Bronchial smooth muscle cell (primary cell): Measurements from ENCODE around the gene GAGE12G. TPM values are rescaled to one million over a fixed set of nuclear protein-coding genes. Genes with fewer than 3 reads are reported as not detected.

ENCODE experiments used
- total RNA-seq: library from RNA; depleted of rRNA; stranded (reverse); fragments of >200 nt; gene quantifications from 2 replicates; pipeline ENCODE4 v1.2.1, GENCODE V29; 2014

The GAGE12G gene, protein sequence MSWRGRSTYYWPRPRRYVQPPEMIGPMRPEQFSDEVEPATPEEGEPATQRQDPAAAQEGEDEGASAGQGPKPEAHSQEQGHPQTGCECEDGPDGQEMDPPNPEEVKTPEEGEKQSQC
- not detected in 2 replicates for total RNA-seq

DNA sequence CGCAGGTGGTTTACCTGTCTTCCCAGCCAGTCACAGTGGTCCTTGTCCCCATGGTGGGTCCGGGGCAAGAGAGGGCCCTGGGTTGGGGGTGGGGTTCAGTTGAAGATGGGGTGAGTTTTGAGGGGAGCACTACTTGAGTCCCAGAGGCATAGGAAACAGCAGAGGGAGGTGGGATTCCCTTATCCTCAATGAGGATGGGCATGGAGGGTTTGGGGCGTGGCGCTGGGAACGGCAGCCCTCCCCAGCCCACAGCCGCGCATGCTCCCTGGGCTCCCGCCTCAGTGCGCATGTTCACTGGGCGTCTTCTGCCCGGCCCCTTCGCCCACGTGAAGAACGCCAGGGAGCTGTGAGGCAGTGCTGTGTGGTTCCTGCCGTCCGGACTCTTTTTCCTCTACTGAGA is at the start of gene GAGE12G:
Gene GAGE12G, plus strand, starts transcription at position 301 of the 400 bp plus-strand sequence. CDS start 1,155 bp downstream, outside the sequence.

DNA sequence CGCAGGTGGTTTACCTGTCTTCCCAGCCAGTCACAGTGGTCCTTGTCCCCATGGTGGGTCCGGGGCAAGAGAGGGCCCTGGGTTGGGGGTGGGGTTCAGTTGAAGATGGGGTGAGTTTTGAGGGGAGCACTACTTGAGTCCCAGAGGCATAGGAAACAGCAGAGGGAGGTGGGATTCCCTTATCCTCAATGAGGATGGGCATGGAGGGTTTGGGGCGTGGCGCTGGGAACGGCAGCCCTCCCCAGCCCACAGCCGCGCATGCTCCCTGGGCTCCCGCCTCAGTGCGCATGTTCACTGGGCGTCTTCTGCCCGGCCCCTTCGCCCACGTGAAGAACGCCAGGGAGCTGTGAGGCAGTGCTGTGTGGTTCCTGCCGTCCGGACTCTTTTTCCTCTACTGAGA is 38.3 kb upstream of the GAGE12G start, which contains the start of gene GAGE12C:
Gene GAGE12C, plus strand, starts transcription at position 301 of the 400 bp plus-strand sequence. CDS start 1,155 bp downstream, outside the sequence.

DNA sequence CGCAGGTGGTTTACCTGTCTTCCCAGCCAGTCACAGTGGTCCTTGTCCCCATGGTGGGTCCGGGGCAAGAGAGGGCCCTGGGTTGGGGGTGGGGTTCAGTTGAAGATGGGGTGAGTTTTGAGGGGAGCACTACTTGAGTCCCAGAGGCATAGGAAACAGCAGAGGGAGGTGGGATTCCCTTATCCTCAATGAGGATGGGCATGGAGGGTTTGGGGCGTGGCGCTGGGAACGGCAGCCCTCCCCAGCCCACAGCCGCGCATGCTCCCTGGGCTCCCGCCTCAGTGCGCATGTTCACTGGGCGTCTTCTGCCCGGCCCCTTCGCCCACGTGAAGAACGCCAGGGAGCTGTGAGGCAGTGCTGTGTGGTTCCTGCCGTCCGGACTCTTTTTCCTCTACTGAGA is 28.8 kb upstream of the GAGE12G start, which contains the start of gene GAGE12D:
Gene GAGE12D, plus strand, starts transcription at position 301 of the 400 bp plus-strand sequence. CDS start 1,155 bp downstream, outside the sequence.

DNA sequence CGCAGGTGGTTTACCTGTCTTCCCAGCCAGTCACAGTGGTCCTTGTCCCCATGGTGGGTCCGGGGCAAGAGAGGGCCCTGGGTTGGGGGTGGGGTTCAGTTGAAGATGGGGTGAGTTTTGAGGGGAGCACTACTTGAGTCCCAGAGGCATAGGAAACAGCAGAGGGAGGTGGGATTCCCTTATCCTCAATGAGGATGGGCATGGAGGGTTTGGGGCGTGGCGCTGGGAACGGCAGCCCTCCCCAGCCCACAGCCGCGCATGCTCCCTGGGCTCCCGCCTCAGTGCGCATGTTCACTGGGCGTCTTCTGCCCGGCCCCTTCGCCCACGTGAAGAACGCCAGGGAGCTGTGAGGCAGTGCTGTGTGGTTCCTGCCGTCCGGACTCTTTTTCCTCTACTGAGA is 19.2 kb upstream of the GAGE12G start, which contains the start of gene GAGE12E:
Gene GAGE12E, plus strand, starts transcription at position 301 of the 400 bp plus-strand sequence. CDS start 1,155 bp downstream, outside the sequence.

DNA sequence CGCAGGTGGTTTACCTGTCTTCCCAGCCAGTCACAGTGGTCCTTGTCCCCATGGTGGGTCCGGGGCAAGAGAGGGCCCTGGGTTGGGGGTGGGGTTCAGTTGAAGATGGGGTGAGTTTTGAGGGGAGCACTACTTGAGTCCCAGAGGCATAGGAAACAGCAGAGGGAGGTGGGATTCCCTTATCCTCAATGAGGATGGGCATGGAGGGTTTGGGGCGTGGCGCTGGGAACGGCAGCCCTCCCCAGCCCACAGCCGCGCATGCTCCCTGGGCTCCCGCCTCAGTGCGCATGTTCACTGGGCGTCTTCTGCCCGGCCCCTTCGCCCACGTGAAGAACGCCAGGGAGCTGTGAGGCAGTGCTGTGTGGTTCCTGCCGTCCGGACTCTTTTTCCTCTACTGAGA is 9.7 kb upstream of the GAGE12G start, which contains the start of gene GAGE12F:
Gene GAGE12F, plus strand, starts transcription at position 301 of the 400 bp plus-strand sequence. CDS start 1,155 bp downstream, outside the sequence.

DNA sequence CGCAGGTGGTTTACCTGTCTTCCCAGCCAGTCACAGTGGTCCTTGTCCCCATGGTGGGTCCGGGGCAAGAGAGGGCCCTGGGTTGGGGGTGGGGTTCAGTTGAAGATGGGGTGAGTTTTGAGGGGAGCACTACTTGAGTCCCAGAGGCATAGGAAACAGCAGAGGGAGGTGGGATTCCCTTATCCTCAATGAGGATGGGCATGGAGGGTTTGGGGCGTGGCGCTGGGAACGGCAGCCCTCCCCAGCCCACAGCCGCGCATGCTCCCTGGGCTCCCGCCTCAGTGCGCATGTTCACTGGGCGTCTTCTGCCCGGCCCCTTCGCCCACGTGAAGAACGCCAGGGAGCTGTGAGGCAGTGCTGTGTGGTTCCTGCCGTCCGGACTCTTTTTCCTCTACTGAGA is 9.4 kb downstream of the GAGE12G start, which contains the start of gene GAGE12H:
Gene GAGE12H, plus strand, starts transcription at position 301 of the 400 bp plus-strand sequence. CDS start 1,155 bp downstream, outside the sequence.

DNA sequence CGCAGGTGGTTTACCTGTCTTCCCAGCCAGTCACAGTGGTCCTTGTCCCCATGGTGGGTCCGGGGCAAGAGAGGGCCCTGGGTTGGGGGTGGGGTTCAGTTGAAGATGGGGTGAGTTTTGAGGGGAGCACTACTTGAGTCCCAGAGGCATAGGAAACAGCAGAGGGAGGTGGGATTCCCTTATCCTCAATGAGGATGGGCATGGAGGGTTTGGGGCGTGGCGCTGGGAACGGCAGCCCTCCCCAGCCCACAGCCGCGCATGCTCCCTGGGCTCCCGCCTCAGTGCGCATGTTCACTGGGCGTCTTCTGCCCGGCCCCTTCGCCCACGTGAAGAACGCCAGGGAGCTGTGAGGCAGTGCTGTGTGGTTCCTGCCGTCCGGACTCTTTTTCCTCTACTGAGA is 19.0 kb downstream of the GAGE12G start, which contains the start of gene GAGE2A:
Gene GAGE2A, plus strand, starts transcription at position 301 of the 400 bp plus-strand sequence. CDS start 1,155 bp downstream, outside the sequence.

DNA sequence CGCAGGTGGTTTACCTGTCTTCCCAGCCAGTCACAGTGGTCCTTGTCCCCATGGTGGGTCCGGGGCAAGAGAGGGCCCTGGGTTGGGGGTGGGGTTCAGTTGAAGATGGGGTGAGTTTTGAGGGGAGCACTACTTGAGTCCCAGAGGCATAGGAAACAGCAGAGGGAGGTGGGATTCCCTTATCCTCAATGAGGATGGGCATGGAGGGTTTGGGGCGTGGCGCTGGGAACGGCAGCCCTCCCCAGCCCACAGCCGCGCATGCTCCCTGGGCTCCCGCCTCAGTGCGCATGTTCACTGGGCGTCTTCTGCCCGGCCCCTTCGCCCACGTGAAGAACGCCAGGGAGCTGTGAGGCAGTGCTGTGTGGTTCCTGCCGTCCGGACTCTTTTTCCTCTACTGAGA is 28.5 kb downstream of the GAGE12G start, which contains the start of gene GAGE1:
Gene GAGE1, plus strand, starts transcription at position 301 of the 400 bp plus-strand sequence. CDS start 1,155 bp downstream, outside the sequence.

Other genes with a start within 250 kb of the GAGE12G start
- not detected in 2 replicates for gene GAGE12J, start 248.4 kb upstream of the GAGE12G start, total RNA-seq
- gene GAGE13, start 238.8 kb upstream of the GAGE12G start, total RNA-seq: not detected in 2 replicates
- gene GAGE12C, start 38.2 kb upstream of the GAGE12G start, total RNA-seq: not detected in 2 replicates
- not detected in 2 replicates for gene GAGE12D, start 28.7 kb upstream of the GAGE12G start, total RNA-seq
- not detected in 2 replicates for gene GAGE12E, start 19.1 kb upstream of the GAGE12G start, total RNA-seq
- not detected in 2 replicates for gene GAGE12F, start 9.6 kb upstream of the GAGE12G start, total RNA-seq
- not detected in 2 replicates for gene GAGE12H, start 9.5 kb downstream of the GAGE12G start, total RNA-seq
- not detected in 2 replicates for gene GAGE2A, start 19.1 kb downstream of the GAGE12G start, total RNA-seq
- gene GAGE1, start 28.6 kb downstream of the GAGE12G start, total RNA-seq: not detected in 2 replicates
- not detected in 2 replicates for gene PAGE1, start 125.6 kb downstream of the GAGE12G start, total RNA-seq